ENCODE results near the gene OR52K1.
"Not testable (repeated sequence)": the region's sequence is repeated elsewhere in the genome, so short reads cannot be mapped to it uniquely, and the experiment has no call there.

Gene OR52K1

DNA sequence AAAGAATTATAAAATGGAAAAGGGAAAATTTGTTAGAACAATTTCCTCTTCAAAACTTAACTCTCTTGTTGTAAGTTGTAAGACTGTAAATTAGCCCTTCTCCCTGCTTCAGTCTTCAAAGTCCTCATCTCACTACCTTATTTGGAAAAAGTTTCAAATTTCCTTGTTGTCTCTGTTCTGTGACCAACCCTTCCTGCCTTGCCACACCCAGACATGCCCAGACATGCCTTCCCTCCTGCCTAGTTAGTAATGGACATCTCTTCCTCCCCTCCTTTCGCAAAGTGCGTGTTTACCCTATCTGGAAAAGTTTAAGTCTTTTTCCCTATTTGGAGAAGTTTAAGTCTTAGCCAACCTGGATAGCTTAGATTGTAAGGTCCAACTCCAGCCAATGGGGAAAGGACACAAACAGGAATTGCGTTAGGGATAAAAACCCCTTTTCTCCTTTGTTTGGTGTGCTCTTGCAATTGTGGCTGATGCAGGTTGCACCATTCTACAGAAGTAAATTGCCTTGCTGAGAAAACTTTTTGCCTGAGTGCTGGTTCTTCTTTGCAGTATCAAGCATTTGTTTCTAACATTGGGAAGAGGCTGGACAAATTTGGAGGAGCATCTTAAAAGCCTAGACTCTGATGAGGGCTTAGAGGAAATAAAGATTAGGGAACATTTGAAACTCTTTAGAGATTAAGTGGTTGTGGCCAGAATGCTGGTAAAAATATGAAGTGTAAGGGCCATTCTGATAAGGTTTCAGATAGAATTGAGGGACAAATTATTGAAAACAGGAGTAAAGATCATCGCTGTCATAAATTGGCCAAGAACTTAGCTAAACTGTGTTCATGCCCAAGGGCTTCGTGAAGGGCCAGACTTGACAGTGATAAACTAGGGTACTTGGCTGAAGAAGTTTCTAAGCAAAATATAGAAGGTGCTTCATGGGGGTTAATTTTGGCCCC lies 18.0 kb upstream of the OR52K1 start:
- no peak overlapping the region for H3K4me3 ChIP-seq (ENCODE audit: low read depth, low read length)
- no peak overlapping the region for H3K27ac ChIP-seq (ENCODE audit: low read depth, low read length)
- H3K36me3 ChIP-seq (ENCODE audit: insufficient read depth, low read length), result no peaks in the 10 kb centered on the region
- no peaks in the 10 kb centered on the region for H3K79me2 ChIP-seq (ENCODE audit: control insufficient read depth, insufficient read depth, low read length, unreplicated experiment)
- no peaks in the 10 kb centered on the region for H3K4me1 ChIP-seq (ENCODE audit: control insufficient read depth, insufficient read depth, low read length, unreplicated experiment)
- H2AFZ ChIP-seq (ENCODE audit: low read length, unreplicated experiment), result no peak overlapping the region
- H3K27me3 ChIP-seq (ENCODE audit: insufficient read depth, low read length), result no peaks in the 10 kb centered on the region

DNA sequence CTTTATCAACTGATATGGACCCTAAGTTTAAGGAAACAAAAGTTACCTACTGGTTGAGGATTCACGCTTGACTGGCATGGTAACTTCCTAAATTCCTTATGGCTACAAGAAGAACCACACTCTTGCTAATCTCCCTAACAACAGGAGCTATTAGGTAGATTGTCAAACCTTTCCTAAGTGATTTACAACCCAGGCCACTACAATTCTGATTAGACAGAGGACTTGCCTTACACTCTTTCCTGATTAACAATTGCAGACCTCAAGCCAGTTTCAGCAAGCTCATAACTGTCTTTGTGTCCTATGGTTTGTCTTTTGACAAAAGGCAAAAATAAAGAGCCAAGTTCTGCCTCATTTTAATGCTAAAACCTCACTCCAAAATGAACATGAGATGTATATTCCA lies 17.0 kb upstream of the OR52K1 start:
- Histone ChIP-seq H3K27ac (ENCODE audit: low read depth, low read length) (no peak overlapping the region), H3K79me2 (ENCODE audit: control insufficient read depth, insufficient read depth, low read length, unreplicated experiment) (no peaks in the 10 kb centered on the region), H3K4me1 (ENCODE audit: control insufficient read depth, insufficient read depth, low read length, unreplicated experiment) (no peaks in the 10 kb centered on the region)

DNA sequence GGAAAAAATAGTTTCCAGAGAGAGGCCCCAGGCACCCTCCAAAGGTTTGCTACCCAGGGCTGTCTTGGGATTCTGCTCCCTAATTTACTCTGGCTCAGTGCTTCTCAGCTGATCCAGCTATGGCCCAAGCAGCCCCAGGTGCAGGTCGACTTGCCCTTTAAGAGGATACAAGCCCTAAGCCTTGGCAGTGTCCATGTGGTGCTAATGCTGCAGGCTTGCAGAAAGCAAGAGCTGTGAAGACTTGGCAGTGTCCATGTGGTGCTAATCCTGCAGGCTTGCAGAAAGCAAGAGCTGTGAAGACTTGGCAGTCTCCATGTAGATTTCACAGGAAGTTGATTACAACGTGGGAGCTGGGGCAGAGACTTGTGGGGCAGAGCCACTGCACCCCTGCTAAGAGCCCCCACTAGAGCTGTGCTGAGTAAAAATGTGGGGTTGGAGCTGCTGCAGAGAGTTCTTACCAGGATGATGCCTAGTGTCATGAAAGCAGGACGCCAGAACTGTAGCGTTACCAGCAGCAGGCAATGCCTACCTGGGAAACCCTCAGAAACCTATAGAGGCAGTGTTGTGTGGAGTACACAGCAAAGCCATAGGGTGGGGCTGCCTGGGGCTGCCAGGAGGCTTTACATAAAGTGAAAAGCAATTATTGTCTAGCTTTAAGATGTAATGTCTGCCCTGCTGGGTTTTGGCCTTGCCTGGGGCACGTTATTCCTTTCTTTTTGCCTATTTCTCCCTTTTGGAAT lies 16.1 kb upstream of the OR52K1 start:
- Histone ChIP-seq H3K27me3 (ENCODE audit: insufficient read depth, low read length) (no peaks in the 10 kb centered on the region; the same call in 1 of the 2 replicates), H3K4me1 (ENCODE audit: control insufficient read depth, insufficient read depth, low read length, unreplicated experiment) (no peaks in the 10 kb centered on the region), H3K27ac (ENCODE audit: low read depth, low read length) (no peak overlapping the region), H3K79me2 (ENCODE audit: control insufficient read depth, insufficient read depth, low read length, unreplicated experiment) (no peaks in the 10 kb centered on the region), H2AFZ (ENCODE audit: low read length, unreplicated experiment) (no peak overlapping the region), H3K36me3 (ENCODE audit: insufficient read depth, low read length) (no peaks in the 10 kb centered on the region), H3K4me3 (ENCODE audit: low read depth, low read length) (no peak overlapping the region)

More for the DNA sequence above, 17.0 kb upstream of the OR52K1 start:
- Histone ChIP-seq H3K36me3 (ENCODE audit: insufficient read depth, low read length) (no peaks in the 10 kb centered on the region), H3K4me3 (ENCODE audit: low read depth, low read length) (no peak overlapping the region), H2AFZ (ENCODE audit: low read length, unreplicated experiment) (no peak overlapping the region), H3K27me3 (ENCODE audit: insufficient read depth, low read length) (no peaks in the 10 kb centered on the region)

DNA sequence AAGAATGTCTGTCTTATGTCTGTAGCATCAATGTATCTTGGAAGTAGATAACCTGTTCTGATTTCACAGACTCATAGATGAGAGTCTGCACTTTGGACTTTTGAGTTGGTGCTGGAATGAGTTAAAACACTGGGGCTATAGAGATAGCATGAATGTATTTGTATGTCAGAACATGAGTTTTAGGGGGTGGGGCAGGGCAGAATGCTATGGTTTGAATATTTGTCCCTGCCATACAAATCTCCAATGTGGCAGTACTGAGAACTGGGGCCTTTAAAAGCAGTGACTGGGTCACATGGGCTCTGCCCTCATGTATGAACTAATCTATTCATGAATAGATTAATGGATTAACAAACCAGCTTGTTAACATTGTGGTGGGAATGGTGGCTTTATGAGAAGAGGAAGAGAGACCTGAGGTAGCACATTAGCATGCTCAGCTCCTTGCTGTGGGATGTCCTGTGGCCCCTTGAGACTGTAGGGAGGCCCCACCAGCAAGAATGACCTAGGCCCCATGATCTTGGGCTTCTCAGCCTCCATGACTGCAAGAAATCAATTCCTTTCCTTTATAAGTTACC lies 15.5 kb upstream of the OR52K1 start:
- H3K79me2 ChIP-seq (ENCODE audit: control insufficient read depth, insufficient read depth, low read length, unreplicated experiment), result no peaks in the 10 kb centered on the region
- H3K4me3 ChIP-seq (ENCODE audit: low read depth, low read length), result no peak overlapping the region
- H3K27ac ChIP-seq (ENCODE audit: low read depth, low read length), result no peak overlapping the region
- no peaks in the 10 kb centered on the region for H3K4me1 ChIP-seq (ENCODE audit: control insufficient read depth, insufficient read depth, low read length, unreplicated experiment)
- H2AFZ ChIP-seq (ENCODE audit: low read length, unreplicated experiment), result no peak overlapping the region
- no peaks in the 10 kb centered on the region for H3K36me3 ChIP-seq (ENCODE audit: insufficient read depth, low read length)
- no peaks in the 10 kb centered on the region; the same call in none of the 2 replicates for H3K27me3 ChIP-seq (ENCODE audit: insufficient read depth, low read length)

DNA sequence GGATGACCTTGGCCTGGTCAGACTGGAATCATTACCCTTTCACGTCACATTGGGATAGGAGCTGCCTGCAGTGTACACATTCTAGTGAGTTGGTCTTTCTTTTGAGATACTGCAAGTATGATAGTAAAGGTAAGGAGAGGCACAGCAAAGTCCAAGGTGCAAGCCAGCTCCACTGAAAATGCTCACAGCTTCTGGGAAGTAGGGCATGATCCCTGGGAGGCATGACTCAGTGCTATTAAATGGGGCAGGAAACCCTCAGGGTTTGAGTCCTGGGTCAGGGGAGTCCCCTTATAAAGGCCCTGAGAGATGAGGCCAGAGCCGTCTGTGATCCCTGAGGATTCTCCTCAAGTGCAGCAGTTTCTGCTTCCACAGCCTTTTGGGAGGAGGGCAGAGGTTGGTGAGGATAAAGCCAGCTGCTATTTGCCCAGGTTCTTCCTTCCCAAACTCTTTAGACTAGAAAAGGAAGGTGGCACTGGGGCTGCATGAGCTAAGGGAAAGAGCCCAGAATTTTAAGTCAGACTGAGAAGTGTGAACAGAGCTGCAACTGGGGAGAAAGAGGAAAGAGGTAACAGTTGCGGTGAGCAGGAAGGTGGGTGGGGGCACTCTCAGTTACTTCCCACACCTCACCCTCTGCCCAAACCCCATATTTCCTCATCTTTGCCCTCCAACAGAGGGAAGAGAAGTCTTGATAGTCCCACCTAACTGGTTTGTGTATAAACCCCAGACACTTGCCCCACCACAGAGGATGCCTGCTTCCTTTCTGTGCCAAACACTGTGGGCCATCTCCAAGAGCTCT lies 14.4 kb upstream of the OR52K1 start:
- Histone ChIP-seq H3K79me2 (ENCODE audit: control insufficient read depth, insufficient read depth, low read length, unreplicated experiment) (no peaks in the 10 kb centered on the region), H3K27me3 (ENCODE audit: insufficient read depth, low read length) (no peaks in the 10 kb centered on the region; the same call in none of the 2 replicates), H3K36me3 (ENCODE audit: insufficient read depth, low read length) (no peaks in the 10 kb centered on the region), H3K27ac (ENCODE audit: low read depth, low read length) (no peak overlapping the region), H2AFZ (ENCODE audit: low read length, unreplicated experiment) (no peak overlapping the region), H3K4me3 (ENCODE audit: low read depth, low read length) (no peak overlapping the region), H3K4me1 (ENCODE audit: control insufficient read depth, insufficient read depth, low read length, unreplicated experiment) (no peaks in the 10 kb centered on the region)

DNA sequence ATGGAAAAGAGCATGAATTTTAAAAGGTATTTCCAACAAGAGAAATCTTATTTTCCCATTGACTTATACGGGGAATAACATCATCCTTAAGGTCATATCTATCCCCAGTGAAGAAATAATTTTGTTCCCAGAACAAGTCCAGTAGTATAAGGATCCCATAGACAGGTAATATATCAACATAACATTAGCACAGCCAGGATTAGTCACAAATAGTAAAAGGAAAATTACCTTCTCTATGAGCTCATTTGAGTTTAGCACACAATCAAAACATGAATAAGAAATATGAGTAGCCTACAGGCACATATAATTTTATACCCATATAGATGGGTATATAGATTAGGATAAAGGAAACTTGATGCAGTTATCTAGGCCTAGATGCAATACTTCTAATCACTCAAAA lies 2.8 kb upstream of the OR52K1 start:
- H3K4me1 ChIP-seq (ENCODE audit: control insufficient read depth, insufficient read depth, low read length, unreplicated experiment), result peaks cover 10% of the 10 kb centered on the region
- H2AFZ ChIP-seq (ENCODE audit: low read length, unreplicated experiment), result no peak overlapping the region
- H3K4me3 ChIP-seq (ENCODE audit: low read depth, low read length), result no peak overlapping the region
- H3K79me2 ChIP-seq (ENCODE audit: control insufficient read depth, insufficient read depth, low read length, unreplicated experiment), result no peaks in the 10 kb centered on the region
- H3K36me3 ChIP-seq (ENCODE audit: insufficient read depth, low read length), result no peaks in the 10 kb centered on the region
- H3K27me3 ChIP-seq (ENCODE audit: insufficient read depth, low read length), result peaks cover 27% of the 10 kb centered on the region; the same call in 1 of the 2 replicates
- H3K27ac ChIP-seq (ENCODE audit: low read depth, low read length), result no peak overlapping the region

DNA sequence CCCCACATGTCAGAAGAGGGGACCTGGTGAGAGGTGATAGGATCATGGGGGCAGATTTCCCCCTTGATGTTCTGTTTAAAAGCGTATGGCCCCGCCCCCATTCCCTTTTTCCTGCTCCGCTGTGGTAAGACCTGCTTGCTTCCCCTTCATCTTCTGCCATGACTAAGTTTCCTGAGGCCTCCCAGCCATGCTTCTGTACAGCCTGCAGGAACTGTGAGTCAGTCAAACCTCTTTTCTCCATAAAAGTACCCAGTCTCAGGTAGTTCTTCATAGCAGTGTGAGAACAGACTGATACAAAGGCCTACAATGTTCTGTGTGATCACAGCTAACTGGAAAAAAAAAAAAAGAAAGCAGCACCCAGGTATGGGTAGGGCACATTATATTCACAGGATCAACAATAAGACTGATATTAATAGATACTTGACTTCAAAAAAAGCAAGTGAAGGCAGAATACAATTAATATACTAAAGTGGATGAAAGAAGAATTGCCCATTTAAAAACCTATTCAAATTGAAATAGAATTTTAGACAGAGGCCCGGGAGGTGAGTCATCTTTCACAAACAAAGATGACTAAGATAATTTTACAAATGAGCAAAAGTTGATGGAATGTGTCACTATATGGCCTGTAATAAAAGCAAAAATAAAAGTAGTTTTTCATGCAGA lies 1.7 kb upstream of the OR52K1 start:
- peak overlapping the region; percentile 52 for H3K27ac ChIP-seq (ENCODE audit: low read depth, low read length)
- no peak overlapping the region for H3K4me3 ChIP-seq (ENCODE audit: low read depth, low read length)
- H2AFZ ChIP-seq (ENCODE audit: low read length, unreplicated experiment), result no peak overlapping the region
- no peaks in the 10 kb centered on the region for H3K79me2 ChIP-seq (ENCODE audit: control insufficient read depth, insufficient read depth, low read length, unreplicated experiment)
- peaks cover 10% of the 10 kb centered on the region for H3K4me1 ChIP-seq (ENCODE audit: control insufficient read depth, insufficient read depth, low read length, unreplicated experiment)
- H3K36me3 ChIP-seq (ENCODE audit: insufficient read depth, low read length), result no peaks in the 10 kb centered on the region
- peaks cover 35% of the 10 kb centered on the region; the same call in 1 of the 2 replicates for H3K27me3 ChIP-seq (ENCODE audit: insufficient read depth, low read length)

DNA sequence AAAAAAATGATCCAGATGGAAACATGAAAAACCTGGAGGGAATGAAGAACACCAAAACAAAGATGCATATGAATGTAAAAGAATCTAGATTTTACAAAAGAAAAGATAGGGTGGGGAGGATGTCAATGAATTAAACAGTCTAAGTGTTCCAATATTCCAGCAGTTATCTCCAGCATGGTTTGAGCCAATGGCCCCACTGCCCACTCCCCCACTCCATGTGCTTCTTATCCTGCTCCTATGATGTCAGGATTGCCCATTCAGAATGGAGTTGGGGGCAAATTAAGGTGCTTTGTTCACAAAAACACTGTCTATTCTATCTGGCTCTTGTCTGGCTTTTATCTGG lies 1.2 kb upstream of the OR52K1 start:
- no peak overlapping the region for H3K27ac ChIP-seq (ENCODE audit: low read depth, low read length)
- peaks cover 33% of the 10 kb centered on the region; the same call in 1 of the 2 replicates for H3K27me3 ChIP-seq (ENCODE audit: insufficient read depth, low read length)
- no peaks in the 10 kb centered on the region for H3K79me2 ChIP-seq (ENCODE audit: control insufficient read depth, insufficient read depth, low read length, unreplicated experiment)
- no peak overlapping the region for H2AFZ ChIP-seq (ENCODE audit: low read length, unreplicated experiment)
- H3K36me3 ChIP-seq (ENCODE audit: insufficient read depth, low read length), result no peaks in the 10 kb centered on the region
- peaks cover 10% of the 10 kb centered on the region for H3K4me1 ChIP-seq (ENCODE audit: control insufficient read depth, insufficient read depth, low read length, unreplicated experiment)
- no peak overlapping the region for H3K4me3 ChIP-seq (ENCODE audit: low read depth, low read length)

DNA sequence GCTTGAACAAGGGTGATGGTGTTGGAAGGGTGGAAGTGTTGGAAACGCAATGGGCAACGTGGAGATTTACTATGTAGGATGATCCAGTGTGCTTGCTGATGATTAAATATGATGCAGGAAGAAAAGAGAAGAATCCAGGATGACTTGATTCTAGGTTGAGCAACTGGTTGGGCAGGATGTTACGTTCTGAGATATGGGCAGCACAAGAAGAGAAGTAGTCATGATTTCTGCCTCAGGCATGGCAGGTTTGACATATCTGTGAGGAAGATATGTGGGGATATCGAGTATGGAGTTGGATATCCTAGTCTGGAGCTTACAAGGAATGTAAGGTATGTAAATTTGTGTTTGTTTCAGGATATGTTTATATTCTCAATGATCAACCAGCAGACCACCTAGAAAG lies 1.9 kb downstream of the OR52K1 start:
- Histone ChIP-seq H3K4me1 (ENCODE audit: control insufficient read depth, insufficient read depth, low read length, unreplicated experiment) (peaks cover 10% of the 10 kb centered on the region), H3K27ac (ENCODE audit: low read depth, low read length) (no peak overlapping the region), H3K36me3 (ENCODE audit: insufficient read depth, low read length) (no peaks in the 10 kb centered on the region), H2AFZ (ENCODE audit: low read length, unreplicated experiment) (no peak overlapping the region), H3K4me3 (ENCODE audit: low read depth, low read length) (no peak overlapping the region), H3K79me2 (ENCODE audit: control insufficient read depth, insufficient read depth, low read length, unreplicated experiment) (no peaks in the 10 kb centered on the region), H3K27me3 (ENCODE audit: insufficient read depth, low read length) (peaks cover 31% of the 10 kb centered on the region; the same call in 1 of the 2 replicates)

DNA sequence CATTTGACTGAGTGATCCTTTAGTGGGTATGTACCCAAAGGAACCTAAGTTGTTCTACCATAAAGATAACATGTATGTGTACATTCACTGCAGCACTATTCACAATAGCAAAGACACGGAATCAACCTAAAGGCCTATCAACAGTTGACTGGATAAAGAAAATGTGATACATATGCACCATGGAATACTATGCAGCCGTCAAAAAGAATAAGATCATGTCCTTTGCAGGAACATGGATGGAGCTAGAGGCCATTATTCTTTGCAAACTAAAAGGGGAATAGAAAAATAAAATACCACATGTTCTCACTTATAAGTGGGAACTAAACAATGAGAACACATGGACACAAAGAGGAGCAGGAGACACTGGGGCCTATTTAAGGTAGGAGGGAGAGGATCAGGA lies 9.0 kb downstream of the OR52K1 start:
- not testable (repeated sequence) for H3K27ac ChIP-seq (ENCODE audit: low read depth, low read length); H3K4me1 ChIP-seq (ENCODE audit: control insufficient read depth, insufficient read depth, low read length, unreplicated experiment); H3K36me3 ChIP-seq (ENCODE audit: insufficient read depth, low read length); H3K4me3 ChIP-seq (ENCODE audit: low read depth, low read length); H2AFZ ChIP-seq (ENCODE audit: low read length, unreplicated experiment); H3K79me2 ChIP-seq (ENCODE audit: control insufficient read depth, insufficient read depth, low read length, unreplicated experiment)
- peaks cover 41% of the 10 kb centered on the region for H3K27me3 ChIP-seq (ENCODE audit: insufficient read depth, low read length)

Measured in ACC112 (cell line).